DMS79 (cell line): ENCODE results near the gene SNRPA.
"Not testable (repeated sequence)": the region's sequence is repeated elsewhere in the genome, so short reads cannot be mapped to it uniquely, and the experiment has no call there.

Experiments used
- DNase-seq: peaks from one replicate; lab custom pipeline; 2025; lab: John Stamatoyannopoulos, UW

The SNRPA gene

DNA sequence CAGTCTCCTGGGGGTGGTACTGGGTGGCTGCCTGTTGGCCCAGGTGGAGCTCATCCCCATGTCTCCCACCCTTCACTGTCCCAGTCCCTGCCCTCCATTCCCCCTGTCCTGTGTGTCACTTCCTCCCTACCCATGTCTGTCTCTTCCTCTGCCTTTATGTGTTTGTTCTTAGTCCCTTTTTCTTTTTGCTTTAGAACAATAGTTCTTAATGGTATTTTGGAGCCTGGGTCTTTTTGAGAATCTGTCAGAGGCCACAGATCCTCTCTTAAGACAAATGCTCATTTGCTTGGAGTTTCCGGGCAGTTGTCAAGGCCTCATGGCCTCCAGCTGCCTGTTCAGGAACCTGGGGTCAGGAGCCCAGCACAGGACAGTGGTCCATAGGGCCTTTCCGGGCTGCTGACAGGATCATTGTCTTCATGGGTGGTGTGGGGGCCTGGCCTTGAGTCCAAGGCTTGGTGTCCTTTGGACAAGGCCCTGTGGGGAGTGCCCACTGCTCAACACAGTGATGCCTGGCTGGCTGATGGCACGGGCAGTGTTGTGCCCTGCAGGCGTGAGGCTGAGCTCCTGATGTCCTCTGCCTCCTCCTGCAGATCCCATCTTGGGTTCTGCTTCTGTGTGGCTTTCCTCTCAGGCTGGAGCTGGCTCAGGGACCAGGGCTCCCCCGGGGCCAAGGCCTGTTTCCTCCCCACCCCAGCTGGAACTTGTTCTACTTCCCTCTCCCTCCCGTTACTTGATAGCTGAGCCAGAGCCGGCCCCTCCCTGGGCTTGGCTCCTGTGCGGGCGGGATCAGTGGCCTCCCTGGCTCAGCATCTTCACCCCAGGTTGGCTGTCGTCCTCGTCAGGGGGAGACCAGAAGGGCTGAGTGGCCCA is 51.5 kb downstream of the SNRPA start:
- no peak for DNase-seq

DNA sequence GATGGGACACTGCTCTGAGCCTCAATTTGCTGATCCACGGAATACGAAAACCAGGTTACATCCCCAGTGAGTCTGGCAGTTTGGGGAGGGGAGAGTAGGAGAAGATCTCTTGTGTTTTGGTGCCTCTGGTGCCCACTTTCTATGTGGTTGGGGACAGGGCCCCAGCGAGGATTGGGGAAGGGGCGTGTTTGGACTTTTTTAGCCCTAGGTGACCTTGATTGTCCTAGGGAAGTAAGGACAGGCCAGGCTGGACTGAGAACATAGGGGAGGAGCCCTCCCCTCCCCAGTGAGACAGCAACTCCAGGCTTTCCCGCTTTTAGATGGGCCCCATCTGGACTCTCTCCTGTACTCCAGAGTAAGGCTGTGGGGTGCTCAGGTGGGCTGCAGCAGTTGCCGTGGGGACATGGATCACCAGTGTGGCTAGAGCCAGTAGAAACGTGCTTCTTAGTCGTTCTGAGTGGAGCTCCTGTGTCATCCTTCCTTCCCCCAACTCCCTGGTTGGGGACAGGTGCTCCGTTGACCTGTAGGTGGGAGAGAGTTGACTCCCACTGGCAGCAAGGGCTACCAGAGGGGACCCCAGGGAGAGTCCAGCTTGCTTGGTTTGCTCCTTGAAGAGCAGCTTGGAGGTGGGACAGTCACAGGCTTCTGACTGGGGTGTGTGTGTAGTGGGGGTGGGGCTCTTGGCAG is 52.3 kb downstream of the SNRPA start:
- DNase-seq: no peak

DNA sequence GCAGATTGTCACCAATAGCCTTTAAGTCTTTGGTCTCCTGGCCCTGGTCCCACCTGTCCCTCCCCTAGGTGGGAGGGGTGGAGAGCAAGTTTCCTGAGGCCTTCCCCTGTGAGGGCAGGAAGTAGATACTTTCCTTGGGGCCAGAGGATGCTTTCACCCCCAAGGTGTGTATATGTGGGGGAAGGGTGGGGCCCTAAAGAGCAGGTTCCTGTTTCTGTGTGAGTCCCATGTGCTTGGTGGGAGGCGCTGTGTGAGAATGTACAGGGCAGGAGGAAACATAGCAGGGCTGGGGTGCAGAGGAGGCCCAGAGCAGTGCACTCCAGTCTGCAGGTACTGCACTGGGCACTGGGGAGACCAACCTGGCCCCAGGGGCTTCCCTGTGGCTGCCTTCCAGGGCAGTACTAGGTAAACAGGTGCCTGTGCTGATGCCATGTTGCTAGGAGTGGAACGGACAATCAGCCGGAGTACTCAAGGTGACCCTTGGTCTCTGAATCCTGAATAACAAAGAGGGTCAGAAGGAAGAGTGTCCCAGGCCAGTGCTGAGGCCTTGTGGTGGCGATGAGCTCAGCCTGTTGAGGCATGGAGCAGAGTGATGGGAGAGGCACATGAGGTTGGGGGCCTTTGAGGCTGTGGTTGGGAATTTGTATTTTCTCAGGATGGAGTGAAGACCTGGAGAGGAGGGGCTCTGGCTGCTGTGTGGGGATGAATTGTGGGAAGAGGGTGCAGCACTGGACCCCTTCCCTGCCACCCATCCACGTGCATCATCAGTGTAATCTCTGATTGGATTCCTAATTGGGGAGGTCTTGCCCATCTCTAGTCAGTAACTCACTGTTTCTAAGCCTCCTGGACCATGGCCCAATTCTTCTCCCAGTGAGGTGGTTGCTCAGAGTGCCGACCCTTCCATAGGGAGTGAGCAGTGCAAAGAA is 53.1 kb downstream of the SNRPA start:
- no peak for DNase-seq

DNA sequence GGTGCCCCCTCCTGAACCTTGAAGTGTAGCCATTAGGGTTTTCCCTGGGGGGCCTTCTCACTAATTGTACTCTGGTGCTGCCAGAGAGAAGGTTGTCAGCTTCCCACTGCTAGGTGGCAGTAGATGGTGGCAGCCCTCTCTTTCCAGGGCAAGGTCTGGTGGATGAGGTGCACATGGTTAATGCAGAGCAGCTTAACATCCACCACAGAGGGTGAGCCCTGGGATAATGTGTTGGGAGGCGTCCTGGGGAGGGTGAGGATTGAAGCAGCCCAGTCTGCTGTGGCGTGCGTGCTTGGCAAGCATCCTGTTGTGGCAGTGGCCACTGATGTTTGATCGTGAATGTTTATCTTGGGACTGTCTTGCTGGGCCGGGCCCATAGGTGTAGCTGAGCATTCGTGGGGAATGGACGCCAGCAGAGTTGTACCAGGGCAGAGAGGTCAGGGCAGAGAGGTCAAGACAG is 53.8 kb downstream of the SNRPA start:
- no peak for DNase-seq

DNA sequence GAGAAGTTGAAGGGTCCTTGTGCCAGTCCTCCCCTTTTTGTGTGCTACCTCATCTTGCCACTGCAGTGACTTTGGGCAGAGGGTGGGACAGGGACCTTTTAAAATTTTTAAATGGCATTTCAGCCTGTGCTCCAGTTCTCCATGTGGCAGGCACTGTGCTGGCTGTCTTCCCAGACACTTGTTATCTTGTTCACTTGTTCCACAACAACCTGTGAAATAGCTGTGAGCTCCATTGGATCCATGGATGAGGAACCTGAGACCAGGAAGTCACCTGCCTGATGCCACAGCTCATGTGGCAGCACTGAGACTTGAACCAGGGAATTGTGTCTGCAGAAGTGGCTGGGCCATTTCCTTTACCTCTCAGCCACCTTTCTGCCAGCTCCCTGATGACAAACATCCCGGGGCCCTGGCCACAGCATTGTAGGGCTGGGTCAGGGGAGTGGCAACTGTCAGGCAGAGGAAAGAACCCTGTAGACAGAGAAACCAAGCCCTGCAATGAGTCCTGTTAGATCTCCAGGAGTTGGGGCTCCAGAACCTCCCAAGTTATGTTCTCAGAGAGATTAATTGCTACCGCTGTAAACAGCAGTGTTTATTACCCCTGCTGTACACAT is 54.4 kb downstream of the SNRPA start:
- peak; percentile 8 for DNase-seq

DNA sequence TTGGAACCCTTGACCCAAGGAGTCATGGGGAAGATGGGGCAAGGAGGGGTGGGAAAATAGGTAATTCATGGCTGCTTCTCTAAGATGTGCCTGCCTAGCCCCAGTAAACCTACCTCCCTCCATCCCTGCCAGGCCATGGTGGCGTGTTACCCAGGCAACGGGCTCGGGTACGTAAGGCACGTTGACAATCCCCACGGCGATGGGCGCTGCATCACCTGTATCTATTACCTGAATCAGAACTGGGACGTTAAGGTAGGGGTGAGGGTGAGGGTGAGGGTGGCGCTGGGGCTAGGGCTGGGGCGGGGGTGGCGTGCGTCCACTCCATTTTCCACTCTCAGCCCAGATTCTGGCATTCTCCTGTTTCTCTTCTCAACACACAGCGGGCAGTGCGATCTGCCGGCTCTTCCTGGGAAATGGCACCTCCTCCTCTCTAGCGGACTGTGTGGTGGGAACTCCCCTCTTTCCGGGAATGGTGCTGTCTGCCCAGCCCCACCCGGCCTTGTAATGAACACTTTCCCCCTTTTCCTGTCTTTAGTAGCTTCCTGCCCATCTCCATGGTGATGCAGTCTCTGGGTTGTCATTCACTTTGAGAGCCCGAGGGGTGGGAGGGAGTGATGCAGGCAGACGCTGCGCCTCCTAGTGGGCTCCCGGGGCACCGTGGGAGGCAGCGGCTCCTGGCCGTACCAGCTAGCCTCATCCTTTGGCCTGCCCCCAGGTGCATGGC is 55.6 kb downstream of the SNRPA start:
- DNase-seq: no peak

DNA sequence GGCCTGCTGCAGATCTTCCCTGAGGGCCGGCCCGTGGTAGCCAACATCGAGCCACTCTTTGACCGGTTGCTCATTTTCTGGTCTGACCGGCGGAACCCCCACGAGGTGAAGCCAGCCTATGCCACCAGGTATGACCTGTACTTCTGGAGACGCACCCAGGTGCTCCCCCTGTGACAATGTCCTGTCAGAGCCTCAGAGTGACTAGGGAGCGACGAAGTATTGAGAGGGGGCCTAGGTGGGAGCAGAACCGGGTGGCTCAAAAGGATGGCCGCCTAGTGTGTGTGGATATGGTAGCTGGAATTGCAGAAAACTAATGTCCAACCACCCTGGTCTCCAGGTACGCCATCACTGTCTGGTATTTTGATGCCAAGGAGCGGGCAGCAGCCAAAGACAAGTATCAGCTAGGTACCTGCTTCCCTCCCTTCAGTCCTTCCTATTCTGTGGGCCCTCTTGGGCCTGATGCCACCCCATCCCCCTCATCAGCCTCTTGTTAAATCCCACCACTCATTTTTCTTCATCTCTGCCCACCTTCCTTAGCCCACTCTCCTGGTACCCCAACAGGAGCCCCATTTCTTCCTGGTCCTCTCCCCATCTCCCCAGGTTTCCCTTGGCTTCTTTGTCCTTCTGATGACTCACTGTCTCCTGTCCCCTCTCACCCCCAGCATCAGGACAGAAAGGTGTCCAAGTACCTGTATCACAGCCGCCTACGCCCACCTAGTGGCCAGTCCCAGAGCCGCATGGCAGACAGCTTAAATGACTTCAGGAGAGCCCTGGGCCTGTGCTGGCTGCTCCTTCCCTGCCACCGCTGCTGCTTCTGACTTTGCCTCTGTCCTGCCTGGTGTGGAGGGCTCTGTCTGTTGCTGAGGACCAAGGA is 56.4 kb downstream of the SNRPA start:
- DNase-seq: no peak

DNA sequence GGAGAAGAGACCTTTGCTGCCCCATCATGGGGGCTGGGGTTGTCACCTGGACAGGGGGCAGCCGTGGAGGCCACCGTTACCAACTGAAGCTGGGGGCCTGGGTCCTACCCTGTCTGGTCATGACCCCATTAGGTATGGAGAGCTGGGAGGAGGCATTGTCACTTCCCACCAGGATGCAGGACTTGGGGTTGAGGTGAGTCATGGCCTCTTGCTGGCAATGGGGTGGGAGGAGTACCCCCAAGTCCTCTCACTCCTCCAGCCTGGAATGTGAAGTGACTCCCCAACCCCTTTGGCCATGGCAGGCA is 57.0 kb downstream of the SNRPA start:
- DNase-seq: no peak

DNA sequence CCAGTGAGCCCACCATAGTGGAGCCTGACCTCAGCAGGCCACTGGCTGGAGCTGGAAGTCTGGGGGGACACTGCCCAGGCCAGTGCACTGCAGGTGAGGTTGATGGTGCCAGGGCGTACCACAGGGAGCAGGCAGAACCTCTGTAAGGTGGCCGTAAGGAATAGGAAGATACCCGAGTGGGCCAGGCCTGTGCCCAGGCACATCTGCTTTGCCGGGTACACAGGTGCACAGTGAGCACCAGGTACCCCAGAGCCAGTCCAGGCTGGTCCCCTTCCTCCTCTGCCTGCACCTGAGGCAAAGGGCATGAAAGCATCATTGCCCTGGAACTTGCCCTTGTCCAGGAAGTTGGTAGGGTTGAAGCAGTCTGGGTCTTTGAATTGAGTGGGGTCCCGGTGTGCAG is 57.5 kb downstream of the SNRPA start:
- no peak for DNase-seq

DNA sequence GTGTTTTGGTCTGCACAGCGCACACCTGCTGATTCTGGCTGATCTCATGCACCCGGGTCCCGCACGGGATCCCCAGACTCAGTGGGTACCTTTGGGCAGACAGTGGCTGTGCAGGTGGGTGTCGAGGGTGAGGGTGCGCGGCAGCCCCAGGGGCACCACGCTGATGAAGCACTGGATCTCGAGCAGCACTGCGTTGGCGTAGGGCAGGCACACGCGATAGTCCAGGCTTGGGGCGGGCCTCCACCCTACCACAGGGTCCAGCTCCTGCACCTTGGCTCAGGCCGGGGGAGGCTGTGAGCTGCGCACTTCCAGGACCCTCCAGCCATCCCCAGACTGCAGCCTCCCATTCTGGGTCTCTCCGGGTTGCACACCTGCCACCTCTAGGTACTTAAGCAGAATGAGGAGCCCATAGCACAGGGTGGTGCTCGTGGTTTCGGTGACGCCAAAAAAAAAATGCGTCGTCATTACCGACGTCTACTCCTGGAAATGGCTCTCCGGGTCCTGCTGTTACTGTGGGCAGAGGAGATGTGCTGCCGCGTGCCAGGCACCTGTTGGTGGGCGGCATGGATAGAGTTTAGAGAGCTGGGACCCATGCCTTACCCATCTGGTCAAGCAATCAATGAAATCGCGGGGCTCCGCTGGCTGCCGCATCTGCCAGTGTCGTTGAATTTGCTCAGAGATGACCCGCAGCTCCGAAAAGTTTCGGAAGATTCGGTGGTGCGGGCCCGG is 58.5 kb downstream of the SNRPA start:
- no peak for DNase-seq

DNA sequence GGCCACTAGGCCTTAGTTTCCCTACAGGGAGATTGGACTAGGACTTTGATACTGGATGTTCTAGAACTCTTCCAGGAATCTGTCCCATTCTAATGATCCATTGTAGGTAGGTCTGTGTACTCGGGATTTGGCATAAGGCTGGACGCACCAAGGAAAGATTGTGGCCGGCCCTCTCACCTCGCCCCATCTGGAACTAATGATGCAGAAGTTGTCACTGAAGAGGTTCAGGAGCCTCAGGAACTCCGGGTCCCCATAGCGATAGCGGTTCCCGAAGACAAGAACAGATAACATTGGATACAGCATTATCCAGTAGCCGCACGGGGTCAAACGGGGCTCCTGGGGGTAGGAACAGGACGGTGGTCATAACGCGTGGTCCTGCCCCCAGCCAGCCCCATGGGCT is 59.2 kb downstream of the SNRPA start:
- no peak for DNase-seq

DNA sequence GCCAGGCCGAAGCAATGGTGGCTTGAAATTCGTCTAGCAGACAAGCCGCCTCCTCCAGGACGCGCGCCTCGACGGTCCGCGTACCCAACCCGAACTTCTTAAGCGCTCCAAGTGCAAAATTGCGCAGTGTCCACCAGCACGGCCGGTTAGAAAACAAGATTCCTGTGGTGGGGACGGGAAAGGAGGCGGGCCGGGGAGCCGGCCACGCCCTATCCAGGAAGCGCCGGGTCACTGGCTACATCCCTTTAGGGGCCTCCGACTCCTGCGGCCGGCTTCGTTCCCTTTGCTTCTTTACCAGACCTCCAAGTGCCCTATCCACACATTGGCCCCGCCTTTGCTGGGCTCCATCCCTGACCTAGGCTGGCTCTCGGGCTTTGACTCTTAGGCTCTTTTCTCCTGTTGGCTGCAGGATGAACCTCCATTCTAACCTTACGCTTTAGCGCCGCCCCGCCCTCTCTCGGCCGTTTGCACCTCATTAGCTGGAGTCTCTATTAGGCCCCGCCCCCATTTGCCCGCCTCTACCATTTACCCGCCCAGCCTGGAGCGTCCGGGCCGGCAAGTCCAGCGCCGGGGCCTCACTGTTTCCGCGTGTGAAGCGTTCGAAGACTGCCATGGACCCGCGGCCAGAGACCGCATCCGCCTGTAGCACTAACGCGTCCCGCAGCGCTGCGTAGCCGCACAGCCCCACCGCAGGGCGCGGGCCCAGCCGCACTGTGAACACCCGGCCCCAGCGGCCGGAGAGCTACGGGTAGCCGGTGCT is 59.8 kb downstream of the SNRPA start:
- DNase-seq: not testable (repeated sequence)

DNA sequence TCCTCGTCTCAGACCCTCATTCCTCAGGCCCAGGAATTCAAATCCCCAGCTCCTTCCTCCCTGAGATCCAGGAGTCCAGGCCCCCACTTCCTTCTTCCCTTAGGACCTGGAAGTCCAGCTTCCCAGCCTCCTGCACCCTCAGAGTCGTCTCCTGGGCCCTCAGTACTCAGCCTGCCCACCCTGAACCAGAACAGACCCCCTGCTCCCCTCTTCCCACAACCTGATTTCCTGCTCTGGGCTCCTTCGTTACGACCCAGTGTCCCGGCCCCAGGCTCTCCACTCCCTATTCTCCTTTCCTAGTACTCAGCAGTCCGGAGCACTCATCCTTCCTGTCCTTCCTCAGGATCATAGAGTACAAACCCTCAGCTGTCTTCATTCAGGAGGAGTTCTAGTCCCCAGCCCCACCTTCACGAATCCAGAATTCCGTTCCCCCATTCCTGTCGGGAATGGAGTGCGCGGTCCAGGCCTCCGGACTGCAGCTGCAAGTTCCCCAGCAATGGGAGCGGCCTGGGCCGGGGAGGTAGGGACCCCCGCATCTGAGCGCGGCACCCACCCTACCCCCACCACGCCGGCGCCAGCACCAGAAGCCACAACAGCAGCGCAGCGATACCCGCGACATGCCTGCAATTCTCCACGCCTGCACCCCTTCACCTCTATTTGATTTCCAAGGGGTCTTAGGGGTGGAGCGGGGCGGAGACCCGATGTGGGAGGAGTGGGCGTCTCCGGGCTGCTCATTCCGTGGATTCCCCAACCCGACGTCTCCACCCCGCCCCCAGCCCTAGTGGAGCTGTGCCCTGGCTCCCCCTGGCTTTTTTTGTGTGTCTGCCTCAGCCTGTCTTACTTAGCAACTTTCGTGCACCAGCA is 60.7 kb downstream of the SNRPA start:
- no peak for DNase-seq

DNA sequence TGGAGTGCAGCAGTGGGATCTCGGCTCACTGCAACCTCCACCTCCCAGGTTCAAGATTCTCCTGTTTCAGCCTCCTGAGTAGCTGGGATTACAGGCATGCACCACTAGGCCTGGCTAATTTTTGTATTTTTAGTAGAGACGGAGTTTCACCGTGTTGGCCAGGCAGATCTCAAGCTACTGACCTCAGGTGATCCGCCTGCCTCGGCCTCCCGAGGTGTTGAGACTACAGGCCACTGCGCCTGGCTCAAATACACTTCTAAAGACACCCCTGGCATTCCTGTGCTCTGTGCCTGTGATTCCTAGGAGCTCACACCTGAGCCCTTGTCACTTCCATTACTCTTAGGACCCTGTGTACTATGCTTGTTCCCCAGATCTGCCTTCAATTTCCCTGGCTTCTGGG is 61.6 kb downstream of the SNRPA start:
- DNase-seq: not testable (repeated sequence)

DNA sequence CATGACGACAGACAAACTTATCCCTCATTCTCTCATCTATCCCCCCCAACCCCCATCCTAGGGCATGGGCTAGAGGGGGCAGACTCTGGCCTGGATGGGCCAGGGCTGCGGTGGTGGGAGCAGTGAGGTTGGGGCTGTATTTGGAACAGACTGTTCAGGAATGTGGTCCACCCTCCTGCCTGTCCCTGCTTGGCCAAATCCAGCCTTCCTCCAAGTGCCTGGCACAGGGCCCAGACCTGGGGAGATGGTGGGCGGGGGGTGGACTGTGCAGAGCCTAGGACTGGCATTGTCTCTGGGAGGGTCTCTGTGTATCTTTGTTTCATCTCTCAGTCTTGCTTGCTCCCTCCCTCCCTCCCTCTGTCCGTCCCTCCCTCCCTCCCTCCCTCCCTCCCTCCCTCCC is 62.2 kb downstream of the SNRPA start:
- DNase-seq: no peak
